Activated naive CD4-positive, alpha-beta T cell treated with anti-CD3 and anti-CD28 coated beads, Interleukin-2, amount 50 U/mL, for 72 hours (primary cell): ENCODE data around the gene PSMB10. TPM values are rescaled to one million over a fixed set of nuclear protein-coding genes. Genes with fewer than 3 reads are reported as not detected.

Source experiments
- ATAC-seq, 2 donors: fragments of 150-1000 bp; cut with Tn5 transposase; 2 replicates each; pipeline ENCODE4 v1.10.0; 2021; ENCODE audit warnings: mild to moderate bottlenecking in 2 of 2, moderate library complexity in 2 of 2
- DNase-seq, 2 donors: peaks; one replicate each; pipeline ENCODE4 v3.0.0; 2021 to 2022; ENCODE audit warnings: low spot score in 2 of 2
- H3K27ac Mint-ChIP-seq, 2 donors: one replicate each; pipeline ENCODE4 v1.8.0; 2022; ENCODE audit warnings: mild to moderate bottlenecking in 2 of 2, mixed read lengths in 2 of 2
- H3K36me3 Mint-ChIP-seq, 2 donors: one replicate each; pipeline ENCODE4 v1.8.0; 2022; ENCODE audit warnings: mixed read lengths in 2 of 2
- H3K9me3 Mint-ChIP-seq, 2 donors: one replicate each; pipeline ENCODE4 v1.8.0; 2022; ENCODE audit warnings: mixed read lengths in 2 of 2
- total RNA-seq, 2 donors: library from RNA; stranded (reverse); gene quantifications; one replicate each; pipeline ENCODE4 v1.2.3, GENCODE V29; 2022

The PSMB10 gene
- total RNA-seq, 2 donors from 2014 or later, result 156 to 215 TPM

- ATAC-seq (peak; percentile 100), DNase-seq (peak; percentile 90 to 92)
- Mint-ChIP-seq H3K27ac (peak within 1 kb of the TSS; percentile 94 to 97), H3K36me3 (peaks cover 4 to 7% of the 10 kb centered on the region in 2 donors), H3K9me3 (no peaks in the 10 kb centered on the region)
These were observed 43.5 kb downstream of the PSMB10 start, which contains the start of gene PSKH1 for GRCh38 chr16:67892899-67893742. Gene PSKH1 (plus strand): TSS chr16:67893254. CDS start chr16:67908750, 15,496 bp downstream.

DNA sequence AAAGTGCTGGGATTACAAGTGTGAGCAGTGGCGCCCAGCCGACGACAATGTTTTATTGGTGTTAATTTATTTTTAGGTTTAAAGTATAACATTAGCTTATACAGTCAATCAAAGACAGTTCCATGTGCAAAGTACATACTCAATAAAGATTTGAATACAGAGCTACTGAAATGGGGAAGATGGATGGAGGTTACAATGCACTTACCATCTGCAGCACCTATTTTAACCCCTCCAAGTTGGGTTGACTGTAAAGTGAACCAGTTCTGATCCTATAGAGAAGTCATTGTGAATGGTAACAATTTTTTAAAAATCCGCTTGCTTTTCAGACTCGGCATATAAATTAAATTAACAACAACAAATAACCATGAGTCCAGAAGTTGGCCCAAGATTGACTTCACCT lies 44.3 kb downstream of the PSMB10 start:
- no peak for DNase-seq
- Mint-ChIP-seq H3K36me3 (peaks cover 4 to 7% of the 10 kb centered on the region in 2 donors), H3K27ac (peak overlapping the region; percentile 66 to 94), H3K9me3 (no peaks in the 10 kb centered on the region)
- no peak for ATAC-seq

DNA sequence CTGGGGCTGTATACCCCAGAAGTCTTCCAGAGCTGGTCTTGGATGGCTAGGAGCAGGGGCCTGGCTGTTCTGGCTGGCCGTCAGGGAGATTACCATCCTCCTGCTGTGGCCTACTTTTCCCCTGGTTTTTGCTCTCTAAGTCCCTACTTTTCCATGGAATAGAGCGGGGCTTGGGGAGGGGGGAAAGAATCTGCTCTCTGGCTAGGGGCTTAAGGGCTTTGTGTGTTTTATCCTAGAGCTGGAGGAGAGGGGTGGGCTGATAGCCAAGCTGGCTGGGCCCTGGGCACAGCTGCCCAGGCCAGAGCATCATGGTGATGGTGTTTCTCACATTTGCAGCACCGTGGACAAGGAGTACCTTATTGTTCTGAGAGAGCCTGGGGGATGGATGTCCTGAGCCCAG lies 48.3 kb downstream of the PSMB10 start:
- ATAC-seq (no peak), DNase-seq (no peak)
- Mint-ChIP-seq H3K9me3 (no peaks in the 10 kb centered on the region), H3K36me3 (peaks cover under 1 to 4% of the 10 kb centered on the region in 2 donors), H3K27ac (peak overlapping the region in 1 of 2 donors; percentile 86)

- ATAC-seq (no peak), DNase-seq (no peak)
- H3K36me3 Mint-ChIP-seq, result peaks cover 0 to 7% of the 10 kb centered on the region in 2 donors
- no peak overlapping the region for H3K27ac Mint-ChIP-seq
- H3K9me3 Mint-ChIP-seq, result no peaks in the 10 kb centered on the region
These were observed 50.3 kb downstream of the PSMB10 start for GRCh38 chr16:67886387-67886786.

DNA sequence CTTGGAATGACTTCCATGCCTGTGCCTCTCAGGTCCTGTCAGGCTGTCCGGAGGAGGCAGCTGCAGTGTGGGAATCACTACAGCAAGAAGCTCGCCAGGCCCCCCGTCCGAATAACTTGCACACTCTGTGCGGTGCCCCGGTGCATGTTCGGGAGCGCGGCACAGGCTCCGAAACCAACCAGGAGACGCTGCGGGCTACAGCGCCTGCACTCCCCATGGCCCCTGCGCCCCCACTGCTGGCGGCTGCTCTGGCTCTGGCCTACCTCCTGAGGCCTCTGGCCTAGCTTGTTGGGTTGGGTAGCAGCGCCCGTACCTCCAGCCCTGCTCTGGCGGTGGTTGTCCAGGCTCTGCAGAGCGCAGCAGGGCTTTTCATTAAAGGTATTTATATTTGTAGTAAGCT lies 50.7 kb downstream of the PSMB10 start:
- Mint-ChIP-seq H3K27ac (no peak overlapping the region), H3K9me3 (no peaks in the 10 kb centered on the region), H3K36me3 (peaks cover 0 to 7% of the 10 kb centered on the region in 2 donors)
- no peak for ATAC-seq
- no peak for DNase-seq

GRCh38 chr16:67885545-67885944 lies 51.1 kb downstream of the PSMB10 start:
- no peak overlapping the region for H3K27ac Mint-ChIP-seq
- peaks cover 0 to 7% of the 10 kb centered on the region in 2 donors for H3K36me3 Mint-ChIP-seq
- ATAC-seq (no peak), DNase-seq (no peak)
- H3K9me3 Mint-ChIP-seq, result no peaks in the 10 kb centered on the region

DNA sequence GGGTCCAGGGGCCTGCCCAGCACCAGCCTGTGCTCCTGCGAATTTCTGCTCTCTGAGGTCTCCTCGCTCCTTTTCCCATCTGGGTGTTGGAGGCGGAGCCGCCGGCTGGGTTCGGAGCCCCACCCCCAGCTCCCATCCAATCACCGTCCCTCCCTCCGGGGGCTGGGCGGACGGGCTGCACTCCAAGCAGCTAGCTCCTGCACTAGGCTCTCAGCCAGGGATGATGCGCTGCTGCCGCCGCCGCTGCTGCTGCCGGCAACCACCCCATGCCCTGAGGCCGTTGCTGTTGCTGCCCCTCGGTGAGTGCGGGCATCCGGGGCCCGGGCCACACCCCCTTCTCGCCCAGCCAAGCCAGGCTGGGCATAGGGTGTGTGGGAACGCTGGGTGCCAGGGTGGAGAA lies 52.0 kb downstream of the PSMB10 start, which contains the start of gene NRN1L:
NRN1L (plus strand) TSS at position 202 of the 400 bp plus-strand sequence; CDS start at position 221, 19 bp downstream.
- Mint-ChIP-seq H3K9me3 (no peaks in the 10 kb centered on the region), H3K27ac (peak within 1 kb of the TSS; percentile 57 to 81), H3K36me3 (peaks cover 0 to 7% of the 10 kb centered on the region in 2 donors)
- DNase-seq, result no peak
- no peak for ATAC-seq

Other genes with a start within 250 kb of the PSMB10 start
- gene GFOD2, start 217.5 kb downstream of the PSMB10 start, total RNA-seq, result 10 to 100 TPM; 10.9 to 12.9 TPM
- gene RANBP10, start 130.3 kb downstream of the PSMB10 start, total RNA-seq, result 10 to 100 TPM; 18.3 to 21.2 TPM
- gene TSNAXIP1, start 130.0 kb downstream of the PSMB10 start, total RNA-seq, result under 1 TPM in 1 of 2 donors, not detected in 1; 0.35 TPM
- 10 to 100 TPM; 26.9 to 43.2 TPM for gene THAP11, start 94.5 kb downstream of the PSMB10 start, total RNA-seq
- gene NUTF2, start 89.9 kb downstream of the PSMB10 start, total RNA-seq, result 100 to 1,000 TPM; 111 to 160 TPM
- 10 to 100 TPM; 49.5 to 86.4 TPM for gene CENPT, start 89.2 kb downstream of the PSMB10 start, total RNA-seq
- gene EDC4, start 63.8 kb downstream of the PSMB10 start, total RNA-seq, result 100 to 1,000 TPM; 108 to 117 TPM
- gene NRN1L, start 52.0 kb downstream of the PSMB10 start, total RNA-seq, result under 1 TPM in 1 of 2 donors, not detected in 1; 0.78 TPM
- 10 to 100 TPM in 1 of 2 donors, 1 to 10 TPM in 1; 3.5 to 11.6 TPM for gene PSKH1, start 43.6 kb downstream of the PSMB10 start, total RNA-seq
- gene CTRL, start 5.0 kb downstream of the PSMB10 start, total RNA-seq, result 1 to 10 TPM; 1.8 to 3.8 TPM
- 10 to 100 TPM; 15.7 to 32.5 TPM for gene LCAT, start 7.3 kb upstream of the PSMB10 start, total RNA-seq
- 10 to 100 TPM; 37.2 to 64.0 TPM for gene SLC12A4, start 31.8 kb upstream of the PSMB10 start, total RNA-seq
- gene DPEP3, start 43.6 kb upstream of the PSMB10 start, total RNA-seq, result under 1 TPM; 0.19 to 0.23 TPM
- gene DPEP2, start 62.6 kb upstream of the PSMB10 start, total RNA-seq, result 1 to 10 TPM; 2.5 to 6.3 TPM
- gene DPEP2NB, start 79.1 kb upstream of the PSMB10 start, total RNA-seq, result not detected
- 10 to 100 TPM in 1 of 2 donors, 1 to 10 TPM in 1; 7.7 to 15.6 TPM for gene DDX28, start 86.4 kb upstream of the PSMB10 start, total RNA-seq
- 10 to 100 TPM; 21.2 to 35.5 TPM for gene DUS2, start 86.4 kb upstream of the PSMB10 start, total RNA-seq
- gene NFATC3, start 148.5 kb upstream of the PSMB10 start, total RNA-seq, result 10 to 100 TPM; 64.2 to 90.1 TPM